HPDE6-E6E7 (cell line): ENCODE measurements around the gene HMGCLL1.

Source experiments
- DNase-seq: peaks from one replicate; pipeline ENCODE4 v3.0.0; 2011; ENCODE audit warnings: missing footprints; ENCODE audit errors: extremely low spot score

Gene HMGCLL1

DNA sequence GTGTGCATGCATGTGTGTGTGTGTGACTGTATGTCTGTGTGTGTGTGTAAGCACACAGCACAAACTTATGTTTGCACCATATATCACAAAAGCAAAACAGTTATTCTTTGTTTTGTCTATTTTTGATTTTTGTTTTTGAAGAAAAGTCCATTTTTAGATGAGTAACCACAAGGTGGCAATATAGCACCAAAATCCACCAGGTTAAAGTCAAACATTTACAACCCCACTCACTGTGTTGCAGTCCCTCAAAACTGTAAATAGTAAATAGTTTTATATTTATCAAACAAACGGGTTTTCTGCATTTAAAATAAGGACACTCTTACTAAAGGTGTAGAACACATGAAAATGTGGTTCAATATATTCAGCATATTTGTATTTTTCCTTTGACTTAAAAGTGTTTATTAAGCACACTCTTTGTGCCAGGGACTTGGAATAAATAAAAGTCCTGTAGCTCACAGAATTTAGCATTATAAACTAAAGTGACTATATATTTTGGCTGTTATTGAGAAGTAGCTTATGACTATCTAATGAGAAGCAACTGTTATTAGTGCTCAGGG is 133.3 kb downstream of the HMGCLL1 start:
- DNase-seq: no peak

DNA sequence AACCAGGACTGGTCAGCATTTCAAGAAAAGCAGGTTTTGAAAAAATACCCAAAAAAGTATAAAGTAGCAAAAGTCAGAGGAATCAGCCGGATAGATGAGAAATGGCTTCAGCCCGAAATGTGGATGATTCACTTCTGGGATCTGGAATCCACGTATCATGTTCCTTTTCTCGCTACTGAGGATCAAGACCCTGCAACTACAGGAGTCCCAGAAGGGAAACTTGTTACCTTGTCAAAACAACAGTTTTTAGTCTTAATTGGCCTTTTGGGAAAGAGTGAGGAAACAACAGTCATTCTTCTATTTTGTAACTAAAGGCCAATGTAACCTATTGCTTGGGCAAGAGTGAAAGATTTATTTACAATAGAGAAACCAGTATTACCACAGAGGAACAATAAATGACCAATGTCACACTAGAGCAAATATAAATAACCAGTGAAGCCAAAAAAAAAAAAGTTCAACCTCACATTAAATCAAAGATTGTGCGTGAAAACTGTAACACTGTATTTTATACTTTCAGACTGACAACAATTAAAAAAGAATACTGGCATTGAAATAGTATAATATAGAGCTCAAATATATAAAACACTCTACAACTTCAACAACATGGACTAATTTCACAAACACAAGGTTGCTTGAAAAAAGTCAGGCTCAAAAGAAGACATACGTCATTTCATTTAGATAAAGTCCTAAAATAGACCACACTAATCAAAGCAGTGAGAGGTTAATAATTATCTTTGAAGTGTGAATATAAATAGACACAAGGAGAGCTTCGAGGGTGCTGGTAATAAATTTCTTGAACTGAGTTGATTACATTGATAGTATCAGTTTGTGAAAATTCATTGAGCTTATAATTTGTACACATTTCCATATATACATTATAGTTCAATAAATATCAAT is 135.5 kb downstream of the HMGCLL1 start:
- no peak for DNase-seq

GRCh38 chr6:55438203-55438602 is 140.8 kb downstream of the HMGCLL1 start:
- DNase-seq: no peak

- DNase-seq: no peak
These were observed 141.9 kb downstream of the HMGCLL1 start for GRCh38 chr6:55437141-55437540.

- no peak for DNase-seq
These were observed 145.4 kb downstream of the HMGCLL1 start for GRCh38 chr6:55433446-55434130.

- no peak for DNase-seq
These were observed 155.1 kb downstream of the HMGCLL1 start for GRCh38 chr6:55423933-55424332.

GRCh38 chr6:55410674-55411073 is 168.3 kb downstream of the HMGCLL1 start:
- no peak for DNase-seq

DNA sequence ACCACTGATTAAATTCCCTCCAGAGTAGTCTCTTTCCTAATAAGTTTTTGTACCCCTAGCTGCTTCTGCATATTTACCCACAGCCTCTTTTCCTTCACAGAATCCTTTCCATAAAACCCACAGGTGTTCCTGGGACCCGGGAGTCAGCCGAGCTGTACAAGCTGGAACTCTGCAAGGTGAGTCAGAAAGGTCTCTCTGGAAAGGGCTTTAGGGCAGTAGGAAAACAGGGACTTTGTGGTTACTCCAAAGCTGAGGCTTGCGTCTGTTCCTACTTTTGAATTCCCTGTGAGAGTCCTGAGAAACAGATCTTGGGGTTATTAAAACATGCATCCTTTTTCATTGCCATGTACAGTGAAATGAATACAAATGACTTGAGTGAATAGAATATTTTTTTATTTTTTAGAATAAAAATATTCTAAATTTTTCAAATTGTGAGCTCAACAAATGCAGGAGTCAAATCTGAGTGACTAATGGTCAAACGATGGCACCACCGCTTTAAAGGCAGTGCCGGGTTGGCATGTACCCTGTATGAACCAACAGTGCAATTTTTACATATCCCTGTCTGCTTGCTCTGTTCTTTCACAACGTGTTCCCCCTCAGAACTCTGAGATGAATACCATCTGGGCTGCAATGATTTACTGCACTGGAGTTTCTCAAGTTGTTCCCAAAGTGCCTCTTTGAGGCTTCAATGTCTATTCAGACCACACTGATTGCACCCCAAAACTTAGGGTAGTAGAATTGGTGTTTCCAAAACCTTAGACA is 173.3 kb downstream of the HMGCLL1 start:
- DNase-seq: no peak

DNA sequence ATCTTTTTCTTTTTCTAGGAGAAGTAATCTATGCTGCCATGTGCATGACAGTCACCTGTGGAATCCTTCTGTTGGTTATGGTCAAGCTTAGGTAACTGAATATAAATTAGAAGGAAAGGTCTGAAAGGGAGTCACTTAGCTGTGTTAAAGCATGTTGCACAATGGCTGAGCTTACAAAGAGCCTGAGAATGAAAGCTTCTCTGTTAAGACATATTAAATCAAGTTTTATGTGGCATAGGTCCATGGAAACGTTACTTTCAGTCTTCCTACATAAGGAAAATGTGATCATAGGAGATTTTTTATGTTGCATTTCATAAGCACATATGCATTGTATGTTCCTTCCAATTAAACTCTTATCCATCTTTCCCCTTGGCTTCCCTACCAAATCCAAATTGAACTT is 179.6 kb downstream of the HMGCLL1 start:
- no peak for DNase-seq

- no peak for DNase-seq
These were observed 181.0 kb downstream of the HMGCLL1 start for GRCh38 chr6:55397986-55398385.

DNA sequence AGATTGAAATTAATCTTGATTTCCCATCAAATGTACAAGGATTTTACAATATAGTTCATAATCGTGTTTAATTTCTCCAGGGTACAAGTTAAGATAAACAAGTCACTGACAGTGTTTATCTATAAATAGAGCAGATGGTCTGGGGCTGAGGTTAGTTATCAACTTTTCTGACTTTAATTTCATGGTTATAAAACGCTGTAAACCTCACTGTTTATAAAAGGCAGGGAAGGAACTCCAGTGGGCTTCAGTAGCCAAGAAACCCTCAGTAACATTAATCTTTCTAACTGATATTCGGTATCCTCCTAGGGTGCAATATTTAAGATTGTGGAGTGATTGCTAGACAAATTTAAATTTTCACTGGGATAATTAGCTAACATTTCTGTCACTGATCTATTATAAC is 183.1 kb downstream of the HMGCLL1 start:
- DNase-seq: no peak

DNA sequence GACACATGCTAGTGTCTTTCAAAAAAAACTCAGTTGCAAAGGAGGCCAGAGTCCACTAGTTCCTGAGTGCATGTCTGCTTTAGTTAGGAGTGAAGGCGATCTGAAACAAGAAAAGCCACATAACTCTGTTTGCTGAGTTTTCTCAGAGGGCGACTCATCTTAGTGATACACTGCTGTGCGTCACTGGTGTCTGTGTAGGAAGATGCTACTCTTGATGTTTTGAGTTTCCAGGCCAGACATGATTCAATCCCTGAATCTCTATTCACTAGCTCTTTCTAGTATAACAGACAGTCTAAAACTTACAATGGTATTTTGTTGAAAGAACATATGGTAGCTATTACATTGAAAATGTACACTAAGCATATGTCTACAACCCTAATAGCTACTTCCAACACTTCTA is 190.8 kb downstream of the HMGCLL1 start:
- peak; percentile 6 for DNase-seq
